ENCODE results near the gene TRIM17.

- TF ChIP-seq, protein P1, sequence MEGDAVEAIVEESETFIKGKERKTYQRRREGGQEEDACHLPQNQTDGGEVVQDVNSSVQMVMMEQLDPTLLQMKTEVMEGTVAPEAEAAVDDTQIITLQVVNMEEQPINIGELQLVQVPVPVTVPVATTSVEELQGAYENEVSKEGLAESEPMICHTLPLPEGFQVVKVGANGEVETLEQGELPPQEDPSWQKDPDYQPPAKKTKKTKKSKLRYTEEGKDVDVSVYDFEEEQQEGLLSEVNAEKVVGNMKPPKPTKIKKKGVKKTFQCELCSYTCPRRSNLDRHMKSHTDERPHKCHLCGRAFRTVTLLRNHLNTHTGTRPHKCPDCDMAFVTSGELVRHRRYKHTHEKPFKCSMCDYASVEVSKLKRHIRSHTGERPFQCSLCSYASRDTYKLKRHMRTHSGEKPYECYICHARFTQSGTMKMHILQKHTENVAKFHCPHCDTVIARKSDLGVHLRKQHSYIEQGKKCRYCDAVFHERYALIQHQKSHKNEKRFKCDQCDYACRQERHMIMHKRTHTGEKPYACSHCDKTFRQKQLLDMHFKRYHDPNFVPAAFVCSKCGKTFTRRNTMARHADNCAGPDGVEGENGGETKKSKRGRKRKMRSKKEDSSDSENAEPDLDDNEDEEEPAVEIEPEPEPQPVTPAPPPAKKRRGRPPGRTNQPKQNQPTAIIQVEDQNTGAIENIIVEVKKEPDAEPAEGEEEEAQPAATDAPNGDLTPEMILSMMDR (IDR thresholded peaks at IDR 0.05 in 4 of 5, conservative IDR thresholded peaks at IDR 0.05 in 1 of 5) = no peak
- no peak for TF ChIP-seq POLR2A (IDR thresholded peaks at IDR 0.05)
These were observed 16.4 kb downstream of the TRIM17 start for GRCh38 chr1:228400237-228400651.
